GM12878 (cell line): Measurements from ENCODE around the gene ENTPD6. TPM values are rescaled to one million over a fixed set of nuclear protein-coding genes. Genes with fewer than 3 reads are reported as not detected.
"Not testable (repeated sequence)": the region's sequence is repeated elsewhere in the genome, so short reads cannot be mapped to it uniquely, and the experiment has no call there.

ENCODE experiments used
- ATAC-seq: fragments of 200-7000 bp; cut with Tn5 transposase; 3 replicates; pipeline ENCODE4 v1.9.1; 2020; ENCODE audit warnings: mild to moderate bottlenecking, moderate library complexity
- BruUV-seq: library from RNA; stranded (reverse); fragments of 400-500 nt; replicated peaks from 2 replicates; lab custom pipeline; 2021; lab: Mats Ljungman, UMichigan
- CTCF ChIA-PET: fragments of 300-600 bp; sonication (Branson Sonifier 250); formaldehyde crosslinking; extraction: SDS; loops from one replicate; lab custom pipeline; 2021; ENCODE audit warnings: inconsistent platforms; lab: Yijun Ruan, JAX
- POLR2A ChIA-PET: fragments of 350-600 bp; formaldehyde crosslinking; extraction: SDS; loops from one replicate; lab custom pipeline; 2021; ENCODE audit warnings: inconsistent platforms; lab: Charles Lee
- RAD21 ChIA-PET: fragments of 300-600 bp; sonication (Branson Sonifier 250); formaldehyde crosslinking; loops from one replicate; lab custom pipeline; 2023; ENCODE audit warnings: antibody characterized with exemption; ENCODE audit not compliant: unreplicated experiment; lab: Charles Lee
- SMC1A ChIA-PET: fragments of 300-600 bp; sonication (Branson Sonifier 250); formaldehyde crosslinking; loops from one replicate; lab custom pipeline; 2023; ENCODE audit not compliant: unreplicated experiment, uncharacterized antibody; lab: Charles Lee
- DNase-seq: peaks from one replicate; pipeline ENCODE4 v3.0.0-alpha.2; 2011; ENCODE audit warnings: low read depth, low spot score
- FAIRE-seq: peaks from 3 replicates; lab custom pipeline; 2011; peaks lifted over from hg19 to GRCh38; lab: Jason Lieb, UNC
- H2AFZ ChIP-seq: 2 replicates; pipeline ENCODE4 v1.6.0; 2011; ENCODE audit warnings: low read depth, low read length, control low read depth; ENCODE audit not compliant: control insufficient read depth
- H3K27ac ChIP-seq: 2 replicates; pipeline ENCODE4 v1.5.1; 2011; ENCODE audit warnings: control low read depth; ENCODE audit not compliant: control insufficient read depth, insufficient read depth
- H3K27me3 ChIP-seq, 2 experiments: replicated peaks in 1 of 2; 2 replicates each; pipeline versions ENCODE4 v1.6.0 to v1.6.1; 2011; ENCODE audit warnings: low read length in 1 of 2; ENCODE audit not compliant: control insufficient read depth in 2 of 2, insufficient read depth in 2 of 2
- H3K36me3 ChIP-seq, 2 experiments: 2 replicates each; pipeline ENCODE4 v1.5.1; 2011; ENCODE audit warnings: low read length in 1 of 2; ENCODE audit not compliant: control insufficient read depth in 2 of 2, insufficient read depth in 2 of 2
- H3K4me1 ChIP-seq: 2 replicates; pipeline ENCODE4 v1.6.1; 2011; ENCODE audit warnings: mild to moderate bottlenecking, low read length, moderate library complexity, mixed read lengths; ENCODE audit not compliant: control insufficient read depth, insufficient read depth
- H3K4me2 ChIP-seq: 2 replicates; pipeline ENCODE4 v1.6.0; 2011; ENCODE audit warnings: control low read depth; ENCODE audit not compliant: control insufficient read depth, insufficient read depth
- H3K4me3 ChIP-seq: fragments of 200-600 bp; sonication (generic); 2 replicates; pipeline ENCODE4 v1.5.1; 2016
- H3K79me2 ChIP-seq: 2 replicates; pipeline ENCODE4 v1.6.0; 2011; ENCODE audit warnings: low read length; ENCODE audit not compliant: control insufficient read depth, insufficient read depth
- H3K9ac ChIP-seq: 2 replicates; pipeline ENCODE4 v1.8.0; 2011; ENCODE audit warnings: low read length, control low read depth, mixed read lengths; ENCODE audit not compliant: control insufficient read depth, insufficient read depth
- H3K9me3 ChIP-seq: replicated peaks from 3 replicates; pipeline ENCODE4 v1.5.1; 2011; ENCODE audit warnings: mild to moderate bottlenecking, low read length; ENCODE audit not compliant: control insufficient read depth, insufficient read depth
- H4K20me1 ChIP-seq: 2 replicates; pipeline ENCODE4 v1.6.0; 2011; ENCODE audit not compliant: control insufficient read depth, insufficient read depth
- CBFB ChIP-seq: IDR thresholded peaks from 2 replicates; pipeline ENCODE4 v1.6.1; 2016; ENCODE audit warnings: antibody characterized with exemption, low read depth
- CBX5 ChIP-seq: sonication (generic); IDR thresholded peaks from 2 replicates; pipeline ENCODE4 v1.6.1; 2016; ENCODE audit warnings: low read depth, moderate library complexity, mild to moderate bottlenecking, inconsistent platforms
- CHD2 ChIP-seq: IDR thresholded peaks from 2 replicates; pipeline ENCODE4 v1.6.1; 2011; ENCODE audit warnings: low read depth, low read length, improper control_type of control experiment, borderline replicate concordance
- CHD4 ChIP-seq: fragments of 200-600 bp; sonication (generic); IDR thresholded peaks from 2 replicates; pipeline ENCODE4 v1.6.1; 2016; ENCODE audit warnings: mild to moderate bottlenecking
- FOXK2 ChIP-seq: fragments of 450-650 bp; IDR thresholded peaks from 2 replicates; pipeline ENCODE4 v1.6.1; 2017; ENCODE audit warnings: mild to moderate bottlenecking, moderate library complexity
- HDAC2 ChIP-seq: fragments of 200-600 bp; sonication (generic); IDR thresholded peaks from 2 replicates; pipeline ENCODE4 v1.6.1; 2017
- KAT2A ChIP-seq: conservative IDR thresholded peaks from 2 replicates; pipeline ENCODE4 v1.6.1; 2011; ENCODE audit warnings: low read depth, low read length; ENCODE audit not compliant: control insufficient read depth
- MTA2 ChIP-seq: fragments of 450-650 bp; IDR thresholded peaks from 2 replicates; pipeline ENCODE4 v1.6.1; 2016; ENCODE audit warnings: low read depth, mild to moderate bottlenecking, moderate library complexity
- MTA3 ChIP-seq: IDR thresholded peaks from 2 replicates; pipeline ENCODE4 v1.6.1; 2012; ENCODE audit warnings: low read length, inconsistent platforms, borderline replicate concordance
- MYB ChIP-seq: fragments of 150-350 bp; IDR thresholded peaks from 2 replicates; pipeline ENCODE4 v1.6.1; 2014; ENCODE audit warnings: mild to moderate bottlenecking, low read depth, low read length, borderline replicate concordance
- POU2F2 ChIP-seq: IDR thresholded peaks from 3 replicates; pipeline ENCODE4 v1.6.1; 2011; ENCODE audit warnings: low read depth, mild to moderate bottlenecking, low read length, borderline replicate concordance
- RAD51 ChIP-seq: fragments of 450-650 bp; IDR thresholded peaks from 2 replicates; pipeline ENCODE4 v1.6.1; 2016; ENCODE audit warnings: moderate library complexity, mild to moderate bottlenecking, inconsistent platforms
- SUZ12 ChIP-seq: fragments of 200-600 bp; sonication (generic); IDR thresholded peaks from one replicate; pipeline ENCODE4 v1.6.1; 2018; ENCODE audit warnings: antibody characterized with exemption, mild to moderate bottlenecking; ENCODE audit not compliant: unreplicated experiment
- TCF3 ChIP-seq: IDR thresholded peaks from 2 replicates; pipeline ENCODE4 v1.6.1; 2012; ENCODE audit warnings: low read depth, mild to moderate bottlenecking, low read length, borderline replicate concordance; ENCODE audit not compliant: insufficient read depth
- ZNF207 ChIP-seq: fragments of 450-650 bp; IDR thresholded peaks from 2 replicates; pipeline ENCODE4 v1.6.1; 2014; ENCODE audit warnings: antibody characterized with exemption, mild to moderate bottlenecking, borderline replicate concordance
- ZNF622 ChIP-seq: fragments of 450-650 bp; IDR thresholded peaks from 2 replicates; pipeline ENCODE4 v1.6.1; 2017; ENCODE audit warnings: mild to moderate bottlenecking, inconsistent platforms
- WGBS: methylation state at CpG from one replicate; pipeline ENCODE4 v1.1.6; 2016; ENCODE audit warnings: low lambda C conversion rate; ENCODE audit not compliant: insufficient replicate concordance, insufficient coverage; ENCODE audit errors: missing lambda C conversion rate; 5-methylcytosine and 5-hydroxymethylcytosine counted together
- in situ Hi-C: fragments of 300-500 bp; cut with MboI; formaldehyde crosslinking; loops from 9 replicates; pipeline ENCODE4 v1.14.3; 2018; ENCODE audit warnings: mixed read lengths
- intact Hi-C: fragments of 100-400 bp; cut with micrococcal nuclease; formaldehyde crosslinking; loops from one replicate; pipeline ENCODE4 v1.14.2; 2022; ENCODE audit not compliant: unreplicated experiment
- polyA plus RNA-seq, 11 experiments: library from polyadenylated mRNA; depleted of rRNA in 4 of 11; unstranded in 6 of 11; stranded (reverse) in 5 of 11; fragments of >200 nt; fragmentation: Nextera tagmentation in 4 of 11; fragmentation: Illumina TruSeq in 1 of 11; extraction: Ambion mirVana in 4 of 11; extraction: Trizol in 1 of 11; gene quantifications; 1 replicate in 1 of 11; 2 replicates in 10 of 11; pipeline versions ENCODE4 v1.2.1 to v1.2.3, GENCODE V29; 2011 to 2016; ENCODE audit warnings: inconsistent platforms in 2 of 11, missing spikeins in 2 of 11, low read depth in 1 of 11
- total RNA-seq, 4 experiments: library from RNA; depleted of rRNA in 3 of 4; stranded (reverse); fragments of >200 nt in 3 of 4; fragmentation: Illumina TruSeq in 1 of 4; extraction: Trizol in 1 of 4; gene quantifications; 2 replicates each; pipeline versions ENCODE4 v1.2.1 to v1.2.3, GENCODE V29; 2013 to 2021

Gene ENTPD6
- total and polyA plus RNA-seq, 10 of the 15 experiments (the other 5 are each of a cell fraction or from before 2014, with no cell fraction given): 0.53 to 45.4 (median 31.1) TPM

DNA sequence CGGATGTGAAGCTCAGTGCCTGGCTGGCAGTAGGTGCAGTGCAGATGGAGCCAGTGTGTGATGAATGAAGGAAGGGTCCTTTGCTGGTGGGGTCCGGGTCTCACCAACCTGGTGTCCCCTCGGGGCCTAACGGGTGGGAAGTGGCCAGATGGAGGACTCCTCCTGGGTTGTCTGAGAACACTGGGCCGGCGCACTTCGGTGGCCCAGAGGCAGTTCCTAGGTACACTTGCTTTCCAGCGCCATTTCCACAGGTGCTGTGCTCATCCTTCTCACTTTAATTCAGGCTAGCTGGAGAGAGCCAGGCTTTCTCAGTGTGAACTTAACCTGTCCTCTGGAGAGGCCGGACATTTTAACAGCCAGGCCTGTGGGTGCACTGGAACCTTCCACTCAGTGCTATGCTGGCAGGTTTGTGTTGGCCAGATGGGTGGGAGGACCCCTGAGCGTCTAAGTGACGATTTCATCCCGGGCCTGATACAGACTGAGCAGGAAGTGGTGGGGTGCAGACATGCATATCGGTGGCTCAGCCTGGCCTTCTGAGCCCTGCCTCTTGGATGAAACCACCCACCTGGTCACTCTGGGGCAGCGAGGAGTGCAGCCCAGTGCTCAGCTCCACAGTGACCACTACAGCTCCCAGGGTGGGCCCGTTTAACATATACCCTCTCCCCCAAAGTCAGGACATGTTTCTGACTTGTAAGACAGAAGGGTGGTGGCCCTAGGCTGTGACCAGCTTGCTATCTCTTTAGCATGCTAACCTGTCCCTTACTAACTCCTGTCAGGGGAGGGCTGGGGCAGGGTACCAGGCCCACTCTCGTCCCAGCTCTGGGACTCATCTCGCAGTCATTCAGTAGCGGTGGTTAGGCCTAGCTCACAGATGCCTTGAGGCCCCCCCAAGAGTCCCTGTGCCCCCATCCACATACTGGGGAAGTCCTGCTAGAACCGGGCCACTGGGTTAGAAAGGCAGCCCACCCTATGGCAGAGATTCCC lies 44.2 kb downstream of the ENTPD6 start:
- DNase-seq (no peak), FAIRE-seq (no peak), ATAC-seq (peak; percentile 75)
- ChIA-PET RAD21 (no interaction called here), SMC1A (no interaction called here), CTCF (no interaction called here), POLR2A (no interaction called here)
- in situ Hi-C loops (no loop called here), intact Hi-C loops (loop anchor here (10.0 kb wide), 1 partner anchor 45 kb away; the partner anchor contains the start of gene ENTPD6)
- 0 out of 2 replicates have a peak, but pooled peaks cover 2% of the 10 kb centered on the region for H4K20me1 ChIP-seq
- H3K9me3 ChIP-seq: no peaks in the 10 kb centered on the region
- no peaks in the 10 kb centered on the region for H3K36me3 ChIP-seq
- no peaks in the 10 kb centered on the region for H3K79me2 ChIP-seq
- H3K4me1 ChIP-seq: no peaks in the 10 kb centered on the region; the same call in 1 of the 2 replicates
- H2AFZ ChIP-seq: no peak overlapping the region
- WGBS: 60% methylated on average over 19 of the region's 19 CpGs
- BruUV-seq: no TSS peak
- H3K9ac ChIP-seq: no peak overlapping the region
- no peak overlapping the region for H3K27ac ChIP-seq
- TF ChIP-seq MTA3 (no peak), HDAC2 (no peak), RAD51 (no peak), MYB (no peak), ZNF207 (no peak), CBFB (no peak), SUZ12 (no peak), FOXK2 (no peak), CHD4 (no peak), MTA2 (no peak), CBX5 (no peak), POU2F2 (no peak), ZNF622 (no peak), KAT2A (no peak), TCF3 (no peak), CHD2 (no peak)
- H3K4me2 ChIP-seq: no peak overlapping the region
- H3K27me3 ChIP-seq: no peaks in the 10 kb centered on the region
- H3K4me3 ChIP-seq: no peak overlapping the region

- H3K4me2 ChIP-seq, SMC1A ChIA-PET, H3K4me1 ChIP-seq, H3K4me3 ChIP-seq, H4K20me1 ChIP-seq, BruUV-seq, H3K9ac ChIP-seq, H3K27ac ChIP-seq, CTCF ChIA-PET, ATAC-seq, POLR2A ChIA-PET, in situ Hi-C loops, H3K79me2 ChIP-seq, FAIRE-seq, H2AFZ ChIP-seq, H3K9me3 ChIP-seq, DNase-seq, RAD21 ChIA-PET, H3K36me3 ChIP-seq, H3K27me3 ChIP-seq: not testable (repeated sequence)
- intact Hi-C loops: loop anchor here (10.0 kb wide), 1 partner anchor 46 kb away; the partner anchor contains the start of gene ENTPD6
- 46% methylated on average over 9 of the region's 9 CpGs for WGBS
Measured at GRCh38 chr20:25240851-25241658, 45.5 kb downstream of the ENTPD6 start.
